Measurements from ENCODE around the gene CELF5. TPM values are rescaled to one million over a fixed set of nuclear protein-coding genes. Genes with fewer than 3 reads are reported as not detected.

Gene CELF5
- total and polyA plus RNA-seq, 2 experiments from 2014 or later, result 1.1 TPM; not detected in 1

- Histone ChIP-seq H4K20me1 (ENCODE audit: insufficient read depth) (no peaks in the 10 kb centered on the region), H3K27me3 (replicated peaks; ENCODE audit: insufficient read depth) (no peaks in the 10 kb centered on the region), H3K9me2 (ENCODE audit: insufficient read depth) (no peaks in the 10 kb centered on the region), H3K4me2 (ENCODE audit: unreplicated experiment) (peak overlapping the region; percentile 95), H3K79me2 (ENCODE audit: insufficient read depth) (peaks cover 58% of the 10 kb centered on the region), H3K9me3 (ENCODE audit: low read depth) (no peaks in the 10 kb centered on the region), H3K4me3 (peak overlapping the region; percentile 88; the same call in 1 of the 2 replicates), H3K9ac (peak overlapping the region; percentile 88), H3F3A (ENCODE audit: insufficient read depth) (no peaks in the 10 kb centered on the region), H3K27ac (no peak overlapping the region), H3K36me3 (ENCODE audit: low read depth) (no peaks in the 10 kb centered on the region), H3K4me1 (ENCODE audit: insufficient read depth) (peaks cover 10% of the 10 kb centered on the region), H2AFZ (no peak overlapping the region)
- no peak for DNase-seq
- 85% methylated on average over 32 to 36 of the region's 36 CpGs for WGBS, 2 experiments (ENCODE audit: low coverage in 1 of 2, low lambda C conversion rate in 2 of 2, missing lambda C conversion rate in 2 of 2)
- TF ChIP-seq EZH2phosphoT487 (IDR thresholded peaks at IDR 0.05; ENCODE audit: insufficient read depth, low read depth) (no peak), EZH2 (IDR thresholded peaks at IDR 0.05; ENCODE audit: insufficient read depth, poor library complexity, severe bottlenecking) (no peak)
- in situ Hi-C loops (cut with MboI), result no loop called here
These were observed 36.6 kb upstream of the CELF5 start for GRCh38 chr19:3187662-3188511.

GRCh38 chr19:3188627-3189596 is 35.5 kb upstream of the CELF5 start:
- no peaks in the 10 kb centered on the region for H3F3A ChIP-seq (ENCODE audit: insufficient read depth)
- no peak for TF ChIP-seq EZH2phosphoT487 (IDR thresholded peaks at IDR 0.05; ENCODE audit: insufficient read depth, low read depth)
- no peak for TF ChIP-seq EZH2 (IDR thresholded peaks at IDR 0.05; ENCODE audit: insufficient read depth, poor library complexity, severe bottlenecking)
- H4K20me1 ChIP-seq (ENCODE audit: insufficient read depth), result no peaks in the 10 kb centered on the region
- in situ Hi-C loops (cut with MboI), result no loop called here
- no peak for DNase-seq
- 89% methylated on average over 30 to 34 of the region's 35 CpGs for WGBS, 2 experiments (ENCODE audit: low coverage in 1 of 2, low lambda C conversion rate in 2 of 2, missing lambda C conversion rate in 2 of 2)
- no peaks in the 10 kb centered on the region for H3K9me2 ChIP-seq (ENCODE audit: insufficient read depth)
- H2AFZ ChIP-seq, result no peak overlapping the region
- no peak overlapping the region for H3K9ac ChIP-seq
- H3K27ac ChIP-seq, result no peak overlapping the region
- H3K4me3 ChIP-seq, result no peak overlapping the region
- H3K4me2 ChIP-seq (ENCODE audit: unreplicated experiment), result no peak overlapping the region
- peaks cover 62% of the 10 kb centered on the region for H3K79me2 ChIP-seq (ENCODE audit: insufficient read depth)
- H3K27me3 ChIP-seq (replicated peaks; ENCODE audit: insufficient read depth), result no peaks in the 10 kb centered on the region
- no peaks in the 10 kb centered on the region for H3K36me3 ChIP-seq (ENCODE audit: low read depth)
- peaks cover 10% of the 10 kb centered on the region for H3K4me1 ChIP-seq (ENCODE audit: insufficient read depth)
- H3K9me3 ChIP-seq (ENCODE audit: low read depth), result no peaks in the 10 kb centered on the region

- no peak overlapping the region for H3K27ac ChIP-seq
- WGBS, 2 experiments (ENCODE audit: low coverage in 1 of 2, low lambda C conversion rate in 2 of 2, missing lambda C conversion rate in 2 of 2), result 88 to 91% methylated on average over 21 to 26 of the region's 28 CpGs
- H3K9ac ChIP-seq, result no peak overlapping the region
- no peak for DNase-seq
- H3F3A ChIP-seq (ENCODE audit: insufficient read depth), result no peaks in the 10 kb centered on the region
- H3K36me3 ChIP-seq (ENCODE audit: low read depth), result no peaks in the 10 kb centered on the region
- no peak overlapping the region for H3K4me2 ChIP-seq (ENCODE audit: unreplicated experiment)
- peaks cover 10% of the 10 kb centered on the region for H3K4me1 ChIP-seq (ENCODE audit: insufficient read depth)
- TF ChIP-seq EZH2 (IDR thresholded peaks at IDR 0.05; ENCODE audit: insufficient read depth, poor library complexity, severe bottlenecking) (no peak), EZH2phosphoT487 (IDR thresholded peaks at IDR 0.05; ENCODE audit: insufficient read depth, low read depth) (no peak)
- in situ Hi-C loops (cut with MboI), result no loop called here
- H2AFZ ChIP-seq, result no peak overlapping the region
- no peaks in the 10 kb centered on the region for H3K9me3 ChIP-seq (ENCODE audit: low read depth)
- peaks cover 71% of the 10 kb centered on the region for H3K79me2 ChIP-seq (ENCODE audit: insufficient read depth)
- H3K27me3 ChIP-seq (replicated peaks; ENCODE audit: insufficient read depth), result no peaks in the 10 kb centered on the region
- no peaks in the 10 kb centered on the region for H4K20me1 ChIP-seq (ENCODE audit: insufficient read depth)
- H3K9me2 ChIP-seq (ENCODE audit: insufficient read depth), result no peaks in the 10 kb centered on the region
- H3K4me3 ChIP-seq, result no peak overlapping the region
These were observed 34.6 kb upstream of the CELF5 start for GRCh38 chr19:3189702-3190469.

GRCh38 chr19:3190470-3190770 is 34.0 kb upstream of the CELF5 start:
- Histone ChIP-seq H3K27ac (no peak overlapping the region), H3K9me3 (ENCODE audit: low read depth) (no peaks in the 10 kb centered on the region), H3K36me3 (ENCODE audit: low read depth) (no peaks in the 10 kb centered on the region), H3F3A (ENCODE audit: insufficient read depth) (no peaks in the 10 kb centered on the region), H3K4me3 (no peak overlapping the region), H3K9ac (no peak overlapping the region), H2AFZ (no peak overlapping the region), H3K79me2 (ENCODE audit: insufficient read depth) (peaks cover 71% of the 10 kb centered on the region), H3K4me2 (ENCODE audit: unreplicated experiment) (no peak overlapping the region), H3K9me2 (ENCODE audit: insufficient read depth) (no peaks in the 10 kb centered on the region), H3K4me1 (ENCODE audit: insufficient read depth) (peaks cover 10% of the 10 kb centered on the region), H3K27me3 (replicated peaks; ENCODE audit: insufficient read depth) (no peaks in the 10 kb centered on the region), H4K20me1 (ENCODE audit: insufficient read depth) (no peaks in the 10 kb centered on the region)
- in situ Hi-C loops (cut with MboI), result no loop called here
- 90 to 92% methylated on average over 17 to 18 of the region's 18 CpGs for WGBS, 2 experiments (ENCODE audit: low coverage in 1 of 2, low lambda C conversion rate in 2 of 2, missing lambda C conversion rate in 2 of 2)
- DNase-seq, result no peak
- TF ChIP-seq EZH2 (IDR thresholded peaks at IDR 0.05; ENCODE audit: insufficient read depth, poor library complexity, severe bottlenecking) (no peak), EZH2phosphoT487 (IDR thresholded peaks at IDR 0.05; ENCODE audit: insufficient read depth, low read depth) (no peak)

Data from GM23248 (cell line).